OCI-LY7 (cell line): ENCODE measurements around the gene FAM156B.
"Not testable (repeated sequence)": the region's sequence is repeated elsewhere in the genome, so short reads cannot be mapped to it uniquely, and the experiment has no call there.

Experiments
- EZH2phosphoT487 ChIP-seq: fragments of 200-600 bp; sonication (generic); IDR thresholded peaks from 2 replicates; pipeline ENCODE4 v1.6.1; 2018; ENCODE audit warnings: low read depth, borderline replicate concordance, mild to moderate bottlenecking, mixed run types, antibody characterized with exemption, low read length, moderate library complexity, mixed read lengths
- TF ChIP-seq, protein P1 (sequence below): fragments of 200-600 bp; sonication (generic); conservative IDR thresholded peaks from 2 replicates; pipeline ENCODE4 v1.5.1; 2014; ENCODE audit warnings: mild to moderate bottlenecking, antibody characterized with exemption, low read length, moderate library complexity, mixed read lengths

DNA sequence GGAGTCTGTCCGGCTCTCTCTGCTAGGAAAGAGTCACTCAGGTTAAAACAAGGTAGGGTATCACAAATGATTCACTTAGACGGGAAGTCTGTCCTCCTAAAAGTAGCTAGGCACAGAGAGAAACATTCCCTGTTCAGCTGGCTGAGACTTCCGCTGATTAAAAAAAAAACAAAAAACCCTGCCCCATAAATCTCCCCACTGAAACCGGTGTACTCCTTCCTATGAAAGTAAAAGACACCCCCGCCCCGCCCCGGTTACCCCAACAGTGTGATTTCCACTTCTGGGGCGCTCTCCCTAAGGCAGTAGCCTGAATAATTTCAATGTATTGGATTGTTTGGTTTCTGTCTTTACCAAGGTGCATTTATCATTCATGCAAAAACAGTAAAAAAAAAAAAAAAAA lies 692 bp upstream of the FAM156B start:
- TF ChIP-seq, protein P1, sequence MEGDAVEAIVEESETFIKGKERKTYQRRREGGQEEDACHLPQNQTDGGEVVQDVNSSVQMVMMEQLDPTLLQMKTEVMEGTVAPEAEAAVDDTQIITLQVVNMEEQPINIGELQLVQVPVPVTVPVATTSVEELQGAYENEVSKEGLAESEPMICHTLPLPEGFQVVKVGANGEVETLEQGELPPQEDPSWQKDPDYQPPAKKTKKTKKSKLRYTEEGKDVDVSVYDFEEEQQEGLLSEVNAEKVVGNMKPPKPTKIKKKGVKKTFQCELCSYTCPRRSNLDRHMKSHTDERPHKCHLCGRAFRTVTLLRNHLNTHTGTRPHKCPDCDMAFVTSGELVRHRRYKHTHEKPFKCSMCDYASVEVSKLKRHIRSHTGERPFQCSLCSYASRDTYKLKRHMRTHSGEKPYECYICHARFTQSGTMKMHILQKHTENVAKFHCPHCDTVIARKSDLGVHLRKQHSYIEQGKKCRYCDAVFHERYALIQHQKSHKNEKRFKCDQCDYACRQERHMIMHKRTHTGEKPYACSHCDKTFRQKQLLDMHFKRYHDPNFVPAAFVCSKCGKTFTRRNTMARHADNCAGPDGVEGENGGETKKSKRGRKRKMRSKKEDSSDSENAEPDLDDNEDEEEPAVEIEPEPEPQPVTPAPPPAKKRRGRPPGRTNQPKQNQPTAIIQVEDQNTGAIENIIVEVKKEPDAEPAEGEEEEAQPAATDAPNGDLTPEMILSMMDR = not testable (repeated sequence)
- not testable (repeated sequence) for TF ChIP-seq EZH2phosphoT487
